ENCODE data around the gene ATP2B2.

GRCh38 chr3:10398341-10398740, 107.0 kb downstream of the ATP2B2 start:
- TF ChIP-seq CTCF (IDR thresholded peaks at IDR 0.05 in 2 of 3, conservative IDR thresholded peaks at IDR 0.05 in 1 of 3; ENCODE audit: borderline replicate concordance in 1 of 3, insufficient read depth in 1 of 3, low read depth in 2 of 3, low read length in 2 of 3): no peak
- TF ChIP-seq POLR2AphosphoS5 (IDR thresholded peaks at IDR 0.05; ENCODE audit: low read depth, low read length): no peak
- TF ChIP-seq TCF7L2 (IDR thresholded peaks at IDR 0.05; ENCODE audit: borderline replicate concordance, extremely low read depth, insufficient read depth, insufficient read length): no peak
- TF ChIP-seq MAX (IDR thresholded peaks at IDR 0.05): no peak
- no peak for TF ChIP-seq SP1 (IDR thresholded peaks at IDR 0.05; ENCODE audit: low read depth)
- no peak for TF ChIP-seq ATF3 (IDR thresholded peaks at IDR 0.05)
- TF ChIP-seq POLR2A (IDR thresholded peaks at IDR 0.05; ENCODE audit: borderline replicate concordance, extremely low read depth, insufficient read depth, insufficient read length): no peak
- TF ChIP-seq EZH2phosphoT487 (IDR thresholded peaks at IDR 0.05; ENCODE audit: borderline replicate concordance): no peak

Data from HCT116 (cell line).